ENCODE measurements around the gene GNAI1. TPM values are rescaled to one million over a fixed set of nuclear protein-coding genes. Genes with fewer than 3 reads are reported as not detected.

GNAI1 gene
- total RNA-seq, result 10 to 100 TPM; 11.1 to 30.9 TPM

DNA sequence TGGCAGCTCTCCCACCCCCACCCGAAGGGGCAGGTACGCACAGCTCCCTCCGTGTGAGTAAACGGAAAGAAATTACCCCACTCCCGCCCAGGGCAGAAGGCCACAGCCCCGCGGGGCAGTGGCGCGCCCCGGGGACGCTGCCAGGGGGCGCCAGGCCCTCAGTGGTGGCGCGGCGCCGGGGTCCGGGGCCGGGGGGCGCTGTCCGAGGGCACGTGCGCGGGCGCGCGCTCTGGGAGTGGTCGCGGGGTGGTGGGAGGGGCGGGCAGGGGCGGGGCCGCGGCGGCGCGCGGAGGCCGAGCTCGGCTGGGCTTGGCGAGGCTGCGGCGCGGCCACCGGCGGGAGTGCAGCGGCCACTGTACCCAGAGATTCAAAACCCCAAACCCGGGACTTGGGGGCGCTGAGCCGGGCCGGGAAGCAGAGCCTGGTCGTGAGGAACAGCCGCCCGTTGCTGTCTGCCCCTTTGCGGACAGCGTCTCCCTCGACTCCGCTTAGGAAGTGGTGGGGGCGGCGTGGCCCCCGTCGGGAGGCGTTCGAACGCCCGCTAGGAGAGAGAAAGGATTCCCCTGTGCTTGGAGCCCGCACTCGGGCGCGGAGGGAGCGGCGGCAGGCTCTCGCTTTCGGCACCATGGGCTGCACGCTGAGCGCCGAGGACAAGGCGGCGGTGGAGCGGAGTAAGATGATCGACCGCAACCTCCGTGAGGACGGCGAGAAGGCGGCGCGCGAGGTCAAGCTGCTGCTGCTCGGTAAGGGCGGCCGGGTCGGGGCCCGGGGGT lies at the start of gene GNAI1:
TSS of gene GNAI1 (plus strand) at position 296 of the 773 bp plus-strand sequence. CDS start at position 626, 330 bp downstream.
- Histone ChIP-seq H3K4me1 (ENCODE audit: control insufficient read depth in 1 of 2, low read depth in 2 of 2) (peaks cover 8 to 27% of the 10 kb centered on the region in 2 donors), H3K4me3 (peak within 1 kb of the TSS; percentile 98), H3K36me3 (no peaks in the 10 kb centered on the region), H3K27ac (peak within 1 kb of the TSS; percentile 88), H3K9me3 (no peaks in the 10 kb centered on the region), H3K27me3 (replicated peaks; ENCODE audit: insufficient read depth) (no peaks in the 10 kb centered on the region)
- no peak for DNase-seq (ENCODE audit: low spot score)
- TF ChIP-seq, protein P1, sequence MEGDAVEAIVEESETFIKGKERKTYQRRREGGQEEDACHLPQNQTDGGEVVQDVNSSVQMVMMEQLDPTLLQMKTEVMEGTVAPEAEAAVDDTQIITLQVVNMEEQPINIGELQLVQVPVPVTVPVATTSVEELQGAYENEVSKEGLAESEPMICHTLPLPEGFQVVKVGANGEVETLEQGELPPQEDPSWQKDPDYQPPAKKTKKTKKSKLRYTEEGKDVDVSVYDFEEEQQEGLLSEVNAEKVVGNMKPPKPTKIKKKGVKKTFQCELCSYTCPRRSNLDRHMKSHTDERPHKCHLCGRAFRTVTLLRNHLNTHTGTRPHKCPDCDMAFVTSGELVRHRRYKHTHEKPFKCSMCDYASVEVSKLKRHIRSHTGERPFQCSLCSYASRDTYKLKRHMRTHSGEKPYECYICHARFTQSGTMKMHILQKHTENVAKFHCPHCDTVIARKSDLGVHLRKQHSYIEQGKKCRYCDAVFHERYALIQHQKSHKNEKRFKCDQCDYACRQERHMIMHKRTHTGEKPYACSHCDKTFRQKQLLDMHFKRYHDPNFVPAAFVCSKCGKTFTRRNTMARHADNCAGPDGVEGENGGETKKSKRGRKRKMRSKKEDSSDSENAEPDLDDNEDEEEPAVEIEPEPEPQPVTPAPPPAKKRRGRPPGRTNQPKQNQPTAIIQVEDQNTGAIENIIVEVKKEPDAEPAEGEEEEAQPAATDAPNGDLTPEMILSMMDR (IDR thresholded peaks at IDR 0.05), result peak; percentile 8
- peak; percentile 82 for ATAC-seq (ENCODE audit: insufficient number of reproducible peaks, low FRiP score, low read depth)

DNA sequence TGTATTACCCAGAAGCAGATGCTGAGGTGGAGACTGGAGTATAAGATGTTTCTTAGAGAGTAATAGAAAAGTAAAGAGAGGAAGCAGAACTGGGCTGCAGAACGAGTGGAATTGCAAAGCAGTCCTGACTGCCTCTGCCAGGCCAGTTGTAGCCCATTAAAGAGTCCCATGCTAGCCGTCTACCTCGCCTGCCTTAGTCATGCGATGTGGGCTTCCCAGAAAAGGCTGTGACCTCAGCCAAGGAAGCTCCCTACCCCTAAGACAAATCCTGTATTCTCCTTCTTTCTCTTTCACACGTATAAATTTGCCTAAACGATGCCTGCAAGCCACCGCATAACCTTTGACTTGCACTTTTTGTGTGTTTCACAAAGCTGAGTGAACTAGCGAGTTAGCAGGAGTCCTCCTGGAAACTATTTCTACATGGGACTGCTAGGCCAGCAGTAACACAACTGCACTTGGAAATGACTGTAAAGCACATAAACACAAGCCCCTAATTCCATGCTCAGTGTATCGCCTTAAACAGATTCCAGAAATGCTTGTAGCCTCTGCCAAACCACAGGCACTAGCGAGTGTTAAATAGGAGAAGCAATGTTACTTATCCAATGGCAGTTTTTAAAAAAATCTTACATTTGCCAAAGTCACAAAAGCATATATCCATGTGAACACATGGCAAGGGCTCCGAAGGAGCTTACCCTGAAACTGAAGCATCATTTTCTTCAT lies 47.4 kb upstream of the GNAI1 start:
- Histone ChIP-seq H3K27me3 (replicated peaks; ENCODE audit: insufficient read depth) (no peaks in the 10 kb centered on the region), H3K4me3 (no peak overlapping the region), H3K9me3 (no peaks in the 10 kb centered on the region), H3K4me1 (ENCODE audit: control insufficient read depth in 1 of 2, low read depth in 2 of 2) (peaks cover 0 to 7% of the 10 kb centered on the region in 2 donors), H3K36me3 (no peaks in the 10 kb centered on the region), H3K27ac (no peak overlapping the region)
- DNase-seq (ENCODE audit: low spot score) (no peak), ATAC-seq (ENCODE audit: insufficient number of reproducible peaks, low FRiP score, low read depth) (no peak)
- TF ChIP-seq, protein P1 (IDR thresholded peaks at IDR 0.05), result no peak

DNA sequence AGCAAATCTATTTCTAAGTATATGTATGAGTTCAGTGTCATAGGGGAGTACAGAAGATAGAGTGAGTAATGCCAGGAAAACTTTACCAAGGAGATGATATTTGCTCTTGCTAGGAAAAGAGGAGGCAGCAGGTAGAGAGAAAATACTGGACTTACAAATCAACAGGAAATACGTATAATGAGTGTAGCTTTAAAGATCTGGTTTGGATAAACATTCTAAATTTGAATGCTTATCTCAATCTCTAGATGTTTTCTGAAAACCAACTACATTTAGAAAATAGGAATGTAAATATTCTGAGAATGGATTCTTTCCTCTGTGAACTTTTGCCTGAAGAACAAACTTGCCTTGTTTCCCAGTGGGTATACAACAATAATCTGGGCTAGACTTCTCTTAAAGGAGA lies 46.9 kb upstream of the GNAI1 start:
- peaks cover 0 to 7% of the 10 kb centered on the region in 2 donors for H3K4me1 ChIP-seq (ENCODE audit: control insufficient read depth in 1 of 2, low read depth in 2 of 2)
- TF ChIP-seq, protein P1 (IDR thresholded peaks at IDR 0.05), result no peak
- no peak overlapping the region for H3K4me3 ChIP-seq
- H3K9me3 ChIP-seq, result no peaks in the 10 kb centered on the region
- no peak overlapping the region for H3K27ac ChIP-seq
- H3K27me3 ChIP-seq (replicated peaks; ENCODE audit: insufficient read depth), result no peaks in the 10 kb centered on the region
- no peak for ATAC-seq (ENCODE audit: insufficient number of reproducible peaks, low FRiP score, low read depth)
- DNase-seq (ENCODE audit: low spot score), result no peak
- H3K36me3 ChIP-seq, result no peaks in the 10 kb centered on the region

DNA sequence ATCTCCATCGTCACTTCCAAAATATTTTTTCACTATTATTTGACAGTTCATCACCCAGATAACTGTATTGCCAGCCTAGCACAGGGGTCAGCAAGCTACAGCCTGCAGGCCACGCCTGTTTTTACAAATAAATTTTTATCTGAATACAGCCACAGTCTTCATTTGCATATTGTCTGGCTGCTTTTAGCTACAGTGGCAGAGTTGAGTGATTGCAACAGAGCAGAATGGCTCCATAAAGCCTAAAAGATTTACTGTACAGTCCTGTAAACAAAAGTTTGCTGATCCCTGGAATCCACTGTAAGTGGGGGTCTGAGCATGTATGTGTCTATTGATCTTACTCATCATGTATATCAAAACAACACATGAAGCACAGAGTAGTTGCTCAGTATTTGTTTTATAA lies 45.9 kb upstream of the GNAI1 start:
- no peaks in the 10 kb centered on the region for H3K9me3 ChIP-seq
- no peak overlapping the region for H3K4me3 ChIP-seq
- H3K27ac ChIP-seq, result no peak overlapping the region
- H3K4me1 ChIP-seq (ENCODE audit: control insufficient read depth in 1 of 2, low read depth in 2 of 2), result peaks cover 0 to 7% of the 10 kb centered on the region in 2 donors
- no peaks in the 10 kb centered on the region for H3K36me3 ChIP-seq
- DNase-seq (ENCODE audit: low spot score) (no peak), ATAC-seq (ENCODE audit: insufficient number of reproducible peaks, low FRiP score, low read depth) (no peak)
- no peaks in the 10 kb centered on the region for H3K27me3 ChIP-seq (replicated peaks; ENCODE audit: insufficient read depth)
- TF ChIP-seq, protein P1 (IDR thresholded peaks at IDR 0.05), result no peak

DNA sequence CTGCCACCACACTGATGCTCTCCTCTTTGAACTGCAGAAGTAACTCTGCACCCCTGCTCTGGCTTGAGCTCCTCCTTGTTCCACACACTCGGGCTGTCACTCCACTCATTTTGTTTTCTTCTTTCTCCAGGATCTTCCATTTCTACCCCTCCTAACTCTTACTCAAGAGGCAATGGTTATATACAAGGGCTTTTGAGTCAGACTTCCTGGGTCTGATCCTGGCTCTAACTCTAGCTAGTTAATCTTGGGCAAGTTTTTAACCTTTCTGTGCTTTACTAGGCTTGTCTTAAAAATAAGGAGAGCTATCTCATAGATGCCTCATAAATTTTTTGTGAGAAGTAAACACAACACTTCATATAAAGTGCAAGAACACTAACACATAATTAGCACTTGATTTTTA lies 45.3 kb upstream of the GNAI1 start:
- Histone ChIP-seq H3K4me3 (no peak overlapping the region), H3K36me3 (no peaks in the 10 kb centered on the region), H3K4me1 (ENCODE audit: control insufficient read depth in 1 of 2, low read depth in 2 of 2) (peaks cover 0 to 7% of the 10 kb centered on the region in 2 donors), H3K27me3 (replicated peaks; ENCODE audit: insufficient read depth) (no peaks in the 10 kb centered on the region), H3K9me3 (no peaks in the 10 kb centered on the region), H3K27ac (no peak overlapping the region)
- ATAC-seq (ENCODE audit: insufficient number of reproducible peaks, low FRiP score, low read depth) (no peak), DNase-seq (ENCODE audit: low spot score) (no peak)
- TF ChIP-seq, protein P1 (IDR thresholded peaks at IDR 0.05), result no peak
